PC-9 (cell line): ENCODE data around the gene KRT35.

Experiments
- CTCF ChIP-seq: fragments of 200-600 bp; sonication (generic); conservative IDR thresholded peaks from 2 replicates; pipeline ENCODE4 v1.6.1; 2017; ENCODE audit warnings: mixed run types, antibody characterized with exemption, mild to moderate bottlenecking, moderate library complexity
- EZH2 ChIP-seq: fragments of 200-600 bp; sonication (generic); IDR thresholded peaks from 2 replicates; pipeline ENCODE4 v1.8.0; 2017; ENCODE audit warnings: antibody characterized with exemption, low read depth

- TF ChIP-seq EZH2, result no peak
- no peak for TF ChIP-seq CTCF
Measured at GRCh38 chr17:41504246-41504977, 23.5 kb upstream of the KRT35 start.
